Measurements from ENCODE around the gene RFX1.
"Not testable (repeated sequence)": the region's sequence is repeated elsewhere in the genome, so short reads cannot be mapped to it uniquely, and the experiment has no call there.

Gene RFX1

DNA sequence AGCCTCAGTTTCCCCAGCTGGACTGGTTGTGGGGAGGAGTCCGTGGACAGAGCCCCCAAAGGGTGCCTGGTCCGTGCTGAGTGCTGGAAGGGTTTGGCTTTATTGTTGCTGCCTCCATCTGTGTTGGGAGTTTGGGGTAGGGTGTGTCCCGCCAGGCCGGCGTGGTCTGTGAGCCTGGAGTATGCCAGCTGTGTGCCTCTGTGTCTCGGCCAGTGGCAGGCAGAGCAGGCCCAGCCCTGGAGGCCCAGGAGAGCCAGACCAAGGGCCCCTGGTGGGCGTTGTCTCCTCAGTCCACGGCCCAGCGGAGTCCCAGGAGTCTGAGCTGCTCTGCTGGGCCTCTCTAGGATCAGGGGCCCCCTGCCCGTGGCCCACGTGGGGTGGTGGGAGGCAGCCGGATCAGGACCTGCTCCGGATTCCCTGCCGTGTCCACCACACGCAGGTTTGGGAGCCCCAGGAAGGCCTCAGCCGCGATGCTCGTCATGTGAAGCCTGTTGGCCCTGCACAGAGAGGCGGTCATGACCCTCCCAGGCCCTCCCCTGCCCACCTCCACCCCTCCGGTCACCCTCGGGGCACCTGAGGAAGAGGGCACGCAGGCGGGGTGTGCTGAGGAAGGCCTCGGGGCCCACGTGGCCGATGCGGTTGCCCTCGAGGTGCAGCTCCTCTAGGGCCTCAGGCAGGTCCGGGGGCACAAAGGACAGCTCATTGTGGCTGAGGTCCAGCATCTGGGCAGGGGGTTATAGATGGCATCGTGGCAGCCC is 74.5 kb downstream of the RFX1 start:
- no peak overlapping the region for H3K9ac ChIP-seq (ENCODE audit: low read length)
- H3K9me3 ChIP-seq (ENCODE audit: control insufficient read depth, low read length), result no peaks in the 10 kb centered on the region
- peaks cover 5% of the 10 kb centered on the region for H3K36me3 ChIP-seq (ENCODE audit: control insufficient read depth, insufficient read depth, low read length)
- no peak overlapping the region for H3K4me3 ChIP-seq (ENCODE audit: low read length)
- no peaks in the 10 kb centered on the region for H3K27me3 ChIP-seq (ENCODE audit: control insufficient read depth, insufficient read depth, low read length)
- H3K4me1 ChIP-seq (ENCODE audit: control insufficient read depth, insufficient read depth, low read length), result no peaks in the 10 kb centered on the region

DNA sequence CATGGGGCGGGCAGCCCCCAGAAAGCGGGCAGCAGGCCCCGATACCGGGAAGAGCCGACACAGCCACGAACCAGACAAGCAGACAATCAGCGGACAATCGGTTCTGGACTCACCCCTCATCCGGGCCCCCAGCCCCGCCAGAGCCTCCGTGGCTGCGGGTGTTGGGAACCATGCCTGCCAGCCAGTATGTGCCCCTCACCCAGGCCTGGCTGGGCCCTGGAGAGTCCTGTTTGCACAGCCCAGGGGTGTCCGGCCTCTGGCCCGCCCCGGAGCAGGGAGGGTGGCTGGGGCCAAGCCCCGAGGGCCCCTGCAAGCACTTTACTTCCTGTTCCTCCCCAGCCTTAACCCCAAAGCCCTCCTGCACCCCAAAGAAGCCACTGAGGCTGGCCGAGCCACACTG is 75.7 kb downstream of the RFX1 start:
- Histone ChIP-seq H3K9ac (ENCODE audit: low read length) (no peak overlapping the region), H3K9me3 (ENCODE audit: control insufficient read depth, low read length) (no peaks in the 10 kb centered on the region), H3K4me3 (ENCODE audit: low read length) (no peak overlapping the region), H3K4me1 (ENCODE audit: control insufficient read depth, insufficient read depth, low read length) (no peaks in the 10 kb centered on the region), H3K27me3 (ENCODE audit: control insufficient read depth, insufficient read depth, low read length) (no peaks in the 10 kb centered on the region), H3K36me3 (ENCODE audit: control insufficient read depth, insufficient read depth, low read length) (peaks cover 5% of the 10 kb centered on the region)

DNA sequence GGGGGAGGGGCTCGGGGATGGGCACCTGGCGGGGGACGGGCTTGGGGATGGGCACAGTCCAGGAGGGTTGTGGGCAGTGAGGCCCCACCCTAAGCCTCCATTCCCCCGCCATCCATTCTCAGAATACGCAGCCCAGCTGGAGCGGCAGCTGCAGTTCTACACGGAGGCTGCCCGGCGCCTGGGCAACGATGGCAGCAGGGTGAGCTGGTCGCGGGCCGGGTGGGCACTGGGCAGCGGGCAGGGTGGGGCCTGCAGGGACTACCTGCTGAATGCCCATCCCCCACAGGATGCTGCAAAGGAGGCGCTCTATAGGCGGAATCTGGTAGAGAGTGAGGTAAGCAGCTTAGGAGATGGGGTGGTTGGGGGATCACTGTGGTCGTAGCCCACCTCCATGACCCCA is 76.2 kb downstream of the RFX1 start:
- Histone ChIP-seq H3K9me3 (ENCODE audit: control insufficient read depth, low read length) (no peaks in the 10 kb centered on the region), H3K9ac (ENCODE audit: low read length) (no peak overlapping the region), H3K4me1 (ENCODE audit: control insufficient read depth, insufficient read depth, low read length) (no peaks in the 10 kb centered on the region), H3K27me3 (ENCODE audit: control insufficient read depth, insufficient read depth, low read length) (no peaks in the 10 kb centered on the region), H3K4me3 (ENCODE audit: low read length) (no peak overlapping the region), H3K36me3 (ENCODE audit: control insufficient read depth, insufficient read depth, low read length) (peaks cover 5% of the 10 kb centered on the region)

DNA sequence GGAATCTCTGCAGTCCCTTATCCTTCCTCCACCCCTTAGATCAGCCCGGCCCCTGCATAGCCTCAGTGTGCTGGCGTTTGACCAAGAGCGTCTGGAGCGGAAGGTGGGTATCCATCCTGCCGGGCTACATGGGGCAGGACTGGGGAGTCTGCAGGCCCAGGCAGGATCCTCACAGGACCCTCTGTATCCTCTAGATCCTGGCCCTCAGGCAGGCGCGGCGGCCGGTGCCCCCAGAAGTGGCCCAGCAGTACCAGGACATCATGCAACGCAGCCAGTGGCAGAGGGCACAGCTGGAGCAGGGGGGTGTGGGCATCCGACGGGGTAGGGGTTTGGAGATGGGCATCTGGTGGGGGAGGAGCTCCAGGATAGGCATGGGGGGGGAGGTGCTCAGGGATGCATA is 76.8 kb downstream of the RFX1 start:
- Histone ChIP-seq H3K4me3 (ENCODE audit: low read length) (no peak overlapping the region), H3K27me3 (ENCODE audit: control insufficient read depth, insufficient read depth, low read length) (no peaks in the 10 kb centered on the region), H3K9ac (ENCODE audit: low read length) (no peak overlapping the region), H3K36me3 (ENCODE audit: control insufficient read depth, insufficient read depth, low read length) (peaks cover 5% of the 10 kb centered on the region), H3K9me3 (ENCODE audit: control insufficient read depth, low read length) (no peaks in the 10 kb centered on the region), H3K4me1 (ENCODE audit: control insufficient read depth, insufficient read depth, low read length) (no peaks in the 10 kb centered on the region)

DNA sequence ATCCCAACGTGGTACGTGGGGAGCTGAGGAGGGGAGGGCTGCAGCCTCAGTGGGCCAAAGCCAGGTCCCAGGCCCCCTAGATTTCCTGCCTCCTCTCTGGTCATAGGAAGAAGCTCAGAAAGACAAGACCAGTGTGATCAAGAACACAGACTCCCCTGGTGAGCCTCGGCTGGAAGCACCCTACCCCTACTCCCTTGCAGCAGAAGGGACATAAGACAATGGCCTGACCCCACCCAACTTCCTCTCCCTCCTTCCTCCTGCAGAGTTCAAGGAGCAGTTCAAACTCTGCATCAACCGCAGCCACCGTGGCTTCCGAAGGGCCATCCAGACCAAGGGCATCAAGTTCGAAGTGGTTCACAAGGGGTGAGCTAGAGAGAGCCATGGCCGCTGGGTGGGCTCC is 79.4 kb downstream of the RFX1 start:
- no peak overlapping the region for H3K9ac ChIP-seq (ENCODE audit: low read length)
- H3K9me3 ChIP-seq (ENCODE audit: control insufficient read depth, low read length), result no peaks in the 10 kb centered on the region
- H3K27me3 ChIP-seq (ENCODE audit: control insufficient read depth, insufficient read depth, low read length), result no peaks in the 10 kb centered on the region
- H3K4me1 ChIP-seq (ENCODE audit: control insufficient read depth, insufficient read depth, low read length), result no peaks in the 10 kb centered on the region
- no peak overlapping the region for H3K4me3 ChIP-seq (ENCODE audit: low read length)
- peaks cover 5% of the 10 kb centered on the region for H3K36me3 ChIP-seq (ENCODE audit: control insufficient read depth, insufficient read depth, low read length)

DNA sequence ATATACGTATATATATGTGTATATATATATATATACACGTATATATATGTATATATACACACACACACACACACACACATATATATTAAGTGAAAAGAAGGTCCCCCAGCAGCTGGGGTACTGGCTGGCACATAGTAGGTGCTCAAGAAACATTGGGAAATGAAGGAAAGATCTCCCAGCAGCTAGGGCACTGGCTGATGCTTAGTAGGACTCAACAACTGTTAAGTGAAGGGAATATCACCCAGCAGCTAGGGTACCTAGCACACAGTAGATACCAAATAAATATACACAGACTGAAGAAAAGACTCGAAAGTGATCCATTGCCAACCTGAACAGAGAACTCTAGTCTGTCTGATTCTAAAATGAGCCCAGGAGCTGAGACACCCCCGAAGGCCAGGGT is 80.1 kb downstream of the RFX1 start:
- no peak overlapping the region for H3K4me3 ChIP-seq (ENCODE audit: low read length)
- no peaks in the 10 kb centered on the region for H3K9me3 ChIP-seq (ENCODE audit: control insufficient read depth, low read length)
- no peaks in the 10 kb centered on the region for H3K27me3 ChIP-seq (ENCODE audit: control insufficient read depth, insufficient read depth, low read length)
- no peaks in the 10 kb centered on the region for H3K4me1 ChIP-seq (ENCODE audit: control insufficient read depth, insufficient read depth, low read length)
- H3K9ac ChIP-seq (ENCODE audit: low read length), result no peak overlapping the region
- peaks cover 10% of the 10 kb centered on the region for H3K36me3 ChIP-seq (ENCODE audit: control insufficient read depth, insufficient read depth, low read length)

DNA sequence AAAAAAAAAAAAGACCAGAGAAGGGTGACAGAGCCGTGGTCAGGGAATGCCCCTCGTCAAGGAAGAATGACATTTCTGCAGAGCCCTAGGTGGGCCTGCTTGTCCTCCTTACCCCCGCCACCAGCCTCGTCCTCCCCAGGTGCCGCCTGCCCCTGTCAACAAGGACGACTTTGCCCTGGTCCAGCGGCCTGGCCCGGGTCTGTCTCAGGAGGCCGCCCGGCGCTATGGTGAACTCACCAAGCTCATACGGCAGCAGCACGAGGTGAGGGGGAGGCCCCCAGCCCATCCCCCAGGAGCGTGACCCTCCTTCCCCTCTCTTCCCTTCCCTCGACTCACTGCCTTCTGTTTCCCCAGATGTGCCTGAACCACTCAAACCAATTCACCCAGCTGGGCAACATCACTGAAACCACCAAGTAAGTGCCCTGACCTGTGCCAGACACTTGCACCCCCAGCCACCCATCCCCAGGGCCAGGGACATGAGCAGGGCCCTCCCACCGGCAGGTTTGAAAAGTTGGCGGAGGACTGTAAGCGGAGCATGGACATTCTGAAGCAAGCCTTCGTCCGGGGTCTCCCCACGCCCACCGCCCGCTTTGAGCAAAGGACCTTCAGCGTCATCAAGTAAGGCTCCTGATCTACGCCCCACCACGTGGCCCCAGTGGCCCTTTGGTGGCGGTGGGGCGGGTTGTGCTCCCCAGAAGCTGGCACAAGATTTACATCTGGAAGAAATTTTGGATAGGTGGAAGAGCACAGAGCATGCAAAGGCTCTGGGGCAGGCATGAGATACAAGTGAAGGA is 82.7 kb downstream of the RFX1 start:
- Histone ChIP-seq H3K27me3 (ENCODE audit: control insufficient read depth, insufficient read depth, low read length) (no peaks in the 10 kb centered on the region), H3K4me1 (ENCODE audit: control insufficient read depth, insufficient read depth, low read length) (no peaks in the 10 kb centered on the region), H3K36me3 (ENCODE audit: control insufficient read depth, insufficient read depth, low read length) (peaks cover 16% of the 10 kb centered on the region), H3K4me3 (ENCODE audit: low read length) (no peak overlapping the region), H3K9ac (ENCODE audit: low read length) (no peak overlapping the region), H3K9me3 (ENCODE audit: control insufficient read depth, low read length) (no peaks in the 10 kb centered on the region)

DNA sequence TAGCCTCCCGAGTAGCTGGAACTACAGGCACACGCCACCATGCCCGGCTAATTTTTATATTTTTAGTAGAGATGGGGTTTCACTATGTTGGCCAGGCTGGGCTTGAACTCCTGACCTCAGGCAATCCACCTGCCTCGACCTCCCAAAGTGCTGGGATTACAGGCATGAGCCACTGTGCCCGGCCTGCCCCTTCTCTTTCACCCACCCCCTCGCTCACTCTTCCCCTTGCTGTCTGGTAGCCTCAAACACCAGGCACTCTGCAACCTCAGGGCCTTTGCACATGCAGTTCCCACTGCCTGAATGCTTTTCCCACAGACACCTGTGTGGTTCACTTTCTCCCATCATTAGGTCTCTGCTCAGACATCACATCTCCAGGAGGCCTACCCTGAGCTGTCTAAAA is 84.0 kb downstream of the RFX1 start:
- not testable (repeated sequence) for H3K9me3 ChIP-seq (ENCODE audit: control insufficient read depth, low read length); H3K9ac ChIP-seq (ENCODE audit: low read length); H3K27me3 ChIP-seq (ENCODE audit: control insufficient read depth, insufficient read depth, low read length); H3K4me1 ChIP-seq (ENCODE audit: control insufficient read depth, insufficient read depth, low read length); H3K4me3 ChIP-seq (ENCODE audit: low read length)
- H3K36me3 ChIP-seq (ENCODE audit: control insufficient read depth, insufficient read depth, low read length), result peaks cover 11% of the 10 kb centered on the region

DNA sequence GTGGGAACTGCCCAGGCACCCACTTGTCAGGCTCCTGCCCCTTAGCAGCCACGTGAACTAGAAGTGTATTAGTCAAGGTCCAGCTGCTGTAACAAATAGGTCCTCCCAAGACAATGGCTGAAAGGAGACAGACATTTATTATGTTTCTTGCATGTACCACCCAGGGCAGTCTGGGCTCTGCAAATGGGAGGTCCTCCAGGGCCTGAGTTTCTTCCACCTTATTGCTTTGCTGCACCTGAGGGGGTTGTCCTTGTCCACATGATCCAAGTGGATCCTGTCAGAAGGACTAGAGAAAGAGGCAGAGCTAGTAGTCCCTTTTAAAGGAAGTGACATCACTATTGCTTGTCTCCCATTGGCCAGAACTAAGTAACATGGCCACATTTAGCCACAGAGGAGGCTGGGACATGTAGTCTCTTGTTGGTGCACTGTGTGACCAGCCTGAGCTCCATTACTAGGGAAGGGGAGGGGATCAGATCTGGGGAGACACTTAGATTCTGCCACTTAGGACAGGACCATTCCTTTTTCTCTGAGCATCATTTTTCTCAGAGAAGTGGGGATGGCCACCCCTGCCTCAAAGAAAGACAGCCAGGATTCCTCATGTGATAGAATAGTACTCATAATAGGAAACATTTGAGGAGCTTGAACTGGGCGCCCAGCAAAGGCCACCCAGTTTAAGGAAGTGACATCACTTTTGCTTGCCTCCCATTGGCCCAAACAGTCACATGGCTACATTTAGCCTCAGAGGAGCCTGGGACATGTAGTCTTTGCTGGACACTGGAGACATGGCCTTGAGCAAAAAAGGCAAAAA is 85.0 kb downstream of the RFX1 start:
- no peaks in the 10 kb centered on the region for H3K27me3 ChIP-seq (ENCODE audit: control insufficient read depth, insufficient read depth, low read length)
- no peaks in the 10 kb centered on the region for H3K4me1 ChIP-seq (ENCODE audit: control insufficient read depth, insufficient read depth, low read length)
- no peak overlapping the region for H3K4me3 ChIP-seq (ENCODE audit: low read length)
- peaks cover 11% of the 10 kb centered on the region for H3K36me3 ChIP-seq (ENCODE audit: control insufficient read depth, insufficient read depth, low read length)
- H3K9me3 ChIP-seq (ENCODE audit: control insufficient read depth, low read length), result no peaks in the 10 kb centered on the region
- H3K9ac ChIP-seq (ENCODE audit: low read length), result no peak overlapping the region

DNA sequence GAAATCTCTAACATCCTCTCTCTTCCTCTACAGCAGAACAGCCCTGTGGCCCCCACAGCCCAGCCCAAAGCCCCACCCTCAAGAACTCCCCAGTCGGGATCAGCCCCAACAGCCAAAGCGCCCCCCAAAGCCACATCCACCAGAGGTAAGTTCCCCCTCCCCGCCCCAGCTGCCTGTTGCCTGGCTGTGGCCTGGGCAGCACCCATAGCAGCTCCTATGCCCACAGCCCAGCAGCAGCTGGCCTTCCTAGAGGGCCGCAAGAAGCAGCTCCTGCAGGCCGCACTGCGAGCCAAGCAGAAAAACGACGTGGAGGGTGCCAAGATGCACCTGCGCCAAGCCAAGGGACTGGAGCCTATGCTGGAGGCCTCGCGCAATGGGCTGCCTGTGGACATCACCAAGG is 85.6 kb downstream of the RFX1 start:
- no peak overlapping the region for H3K4me3 ChIP-seq (ENCODE audit: low read length)
- no peak overlapping the region for H3K9ac ChIP-seq (ENCODE audit: low read length)
- H3K4me1 ChIP-seq (ENCODE audit: control insufficient read depth, insufficient read depth, low read length), result no peaks in the 10 kb centered on the region
- no peaks in the 10 kb centered on the region for H3K27me3 ChIP-seq (ENCODE audit: control insufficient read depth, insufficient read depth, low read length)
- H3K36me3 ChIP-seq (ENCODE audit: control insufficient read depth, insufficient read depth, low read length), result peaks cover 11% of the 10 kb centered on the region
- no peaks in the 10 kb centered on the region for H3K9me3 ChIP-seq (ENCODE audit: control insufficient read depth, low read length)

DNA sequence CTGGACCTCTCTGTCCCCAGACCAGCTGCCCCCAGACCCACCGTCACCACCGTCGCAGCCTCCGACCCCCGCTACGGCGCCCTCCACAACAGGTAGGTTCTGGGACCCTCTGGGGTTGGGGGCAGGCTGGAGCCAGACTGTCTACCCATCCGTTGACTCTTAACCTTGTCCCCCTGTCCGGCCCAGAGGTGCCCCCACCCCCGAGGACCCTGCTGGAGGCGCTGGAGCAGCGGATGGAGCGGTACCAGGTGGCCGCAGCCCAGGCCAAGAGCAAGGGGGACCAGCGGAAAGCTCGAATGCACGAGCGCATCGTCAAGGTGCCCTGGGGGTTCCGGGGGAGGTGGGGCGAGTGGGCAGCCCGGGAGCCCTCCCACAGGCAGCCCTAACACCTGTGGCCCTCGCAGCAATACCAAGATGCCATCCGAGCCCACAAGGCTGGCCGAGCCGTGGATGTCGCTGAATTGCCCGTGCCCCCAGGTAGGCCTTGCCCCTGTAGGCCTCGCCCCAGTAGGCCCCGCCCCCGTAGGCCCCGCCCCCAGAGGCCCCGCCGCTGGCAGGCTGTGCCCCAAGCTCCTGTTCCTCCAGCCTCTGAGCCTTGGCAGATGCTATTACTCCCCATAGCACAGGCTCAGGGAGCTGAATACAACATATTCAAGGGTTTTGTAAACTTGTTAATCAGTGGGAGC is 87.3 kb downstream of the RFX1 start:
- H3K9ac ChIP-seq (ENCODE audit: low read length), result no peak overlapping the region
- H3K9me3 ChIP-seq (ENCODE audit: control insufficient read depth, low read length), result no peaks in the 10 kb centered on the region
- no peak overlapping the region for H3K4me3 ChIP-seq (ENCODE audit: low read length)
- peaks cover 11% of the 10 kb centered on the region for H3K36me3 ChIP-seq (ENCODE audit: control insufficient read depth, insufficient read depth, low read length)
- H3K27me3 ChIP-seq (ENCODE audit: control insufficient read depth, insufficient read depth, low read length), result no peaks in the 10 kb centered on the region
- H3K4me1 ChIP-seq (ENCODE audit: control insufficient read depth, insufficient read depth, low read length), result no peaks in the 10 kb centered on the region

Data from mucosa of stomach (tissue), 1 donor.